Ovary (tissue), 3 donors: ENCODE measurements around the gene PARD3B.

Source experiments
- CTCF ChIP-seq, 3 donors: fragments of 450-650 bp in 2 of 3; fragments of 200-600 bp in 1 of 3; IDR thresholded peaks; one replicate each; pipeline versions ENCODE4 v1.5.1 to v1.8.0; 2016 to 2022; ENCODE audit warnings: antibody characterized with exemption in 3 of 3, mild to moderate bottlenecking in 1 of 3
- POLR2A ChIP-seq: fragments of 450-650 bp; IDR thresholded peaks from one replicate; pipeline ENCODE4 v1.6.1; 2017; ENCODE audit warnings: antibody characterized with exemption, mild to moderate bottlenecking, moderate library complexity
- donor health status: DM: no; HTN: no; CAD: no.

DNA sequence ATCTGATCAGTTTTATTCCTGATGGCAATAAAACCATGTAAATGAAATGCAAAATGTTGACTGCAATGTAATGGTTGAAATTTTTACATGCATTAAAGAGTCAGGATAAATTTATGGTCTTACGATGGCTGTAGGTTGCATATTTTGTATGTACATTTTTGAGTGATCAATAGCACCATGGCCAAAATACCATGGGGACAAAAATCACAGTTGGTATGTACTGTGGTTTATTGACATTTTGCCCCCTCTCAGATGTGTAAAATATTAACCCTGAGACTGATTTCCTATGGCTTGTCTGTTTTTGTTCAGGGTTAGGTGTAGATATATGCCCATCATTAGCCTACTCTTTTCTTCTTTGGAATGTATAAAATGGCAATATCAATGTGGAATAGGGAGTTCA, 138.1 kb downstream of the PARD3B start:
- TF ChIP-seq CTCF (IDR thresholded peaks at IDR 0.05) (no peak), POLR2A (no peak)
